Measurements from ENCODE around the gene AHSA1. TPM values are rescaled to one million over a fixed set of nuclear protein-coding genes. Genes with fewer than 3 reads are reported as not detected.

AHSA1 gene
- total and polyA plus RNA-seq, 10 of the 15 experiments (the other 5 are each of a cell fraction or from before 2014, with no cell fraction given) = 51.8 to 295 (median 201) TPM

- no TSS peak for BruUV-seq (replicated peaks)
- Histone ChIP-seq H3K9me3 (replicated peaks; ENCODE audit: control insufficient read depth, insufficient read depth, low read length) (no peaks in the 10 kb centered on the region; the same call in 2 of the 3 replicates), H3K4me2 (ENCODE audit: control insufficient read depth, insufficient read depth) (no peak overlapping the region), H3K79me2 (ENCODE audit: control insufficient read depth, insufficient read depth, low read length) (no peaks in the 10 kb centered on the region), H2AFZ (ENCODE audit: control insufficient read depth, low read depth, low read length) (no peak overlapping the region), H3K9ac (ENCODE audit: control insufficient read depth, insufficient read depth, low read length) (no peak overlapping the region), H3K4me3 (no peak overlapping the region), H3K36me3 (ENCODE audit: control insufficient read depth in 2 of 2, insufficient read depth in 2 of 2, low read length in 1 of 2) (no peaks in the 10 kb centered on the region; a peak in 1 of 4 replicates), H3K27me3 (replicated peaks in 1 of 2; ENCODE audit: control insufficient read depth in 2 of 2, insufficient read depth in 2 of 2, low read length in 1 of 2) (no peaks in the 10 kb centered on the region), H3K27ac (ENCODE audit: control insufficient read depth, insufficient read depth) (no peak overlapping the region), H3K4me1 (ENCODE audit: control insufficient read depth, insufficient read depth, low read length) (no peaks in the 10 kb centered on the region), H4K20me1 (ENCODE audit: control insufficient read depth, insufficient read depth) (no peaks in the 10 kb centered on the region)
- FAIRE-seq = no peak
- in situ Hi-C loops (cut with MboI) (no loop called here), intact Hi-C loops (cut with micrococcal nuclease; ENCODE audit: unreplicated experiment) (no loop called here)
- 84% methylated on average over 6 of the region's 8 CpGs for whole genome bisulfite sequencing (ENCODE audit: insufficient coverage, insufficient replicate concordance, low lambda C conversion rate, missing lambda C conversion rate)
- POLR2A ChIA-PET = no interaction called here
- CTCF ChIA-PET = no interaction called here
- ATAC-seq = no peak
- TF ChIP-seq EZH2 (IDR thresholded peaks at IDR 0.05; ENCODE audit: borderline replicate concordance, control insufficient read depth, low read depth, low read length) (no peak), STAT1 (conservative IDR thresholded peaks at IDR 0.05) (no peak), ATF3 (IDR thresholded peaks at IDR 0.05; ENCODE audit: borderline replicate concordance, extremely low read depth, low read depth, low read length) (no peak), IRF5 (IDR thresholded peaks at IDR 0.05; ENCODE audit: borderline replicate concordance) (no peak), TAF1 (IDR thresholded peaks at IDR 0.05; ENCODE audit: borderline replicate concordance, low read depth, low read length) (no peak)
- no peak for DNase-seq (ENCODE audit: low read depth, low spot score)
- SMC1A ChIA-PET (ENCODE audit: uncharacterized antibody, unreplicated experiment) = no interaction called here
- RAD21 ChIA-PET (ENCODE audit: unreplicated experiment) = no interaction called here
Measured at GRCh38 chr14:77416836-77417235, 41.1 kb upstream of the AHSA1 start.

- RAD21 ChIA-PET (ENCODE audit: unreplicated experiment) = interaction anchor here (0.5 kb wide), 1 partner anchor 102 kb away, joined by 3 read pairs; no protein-coding TSS in a partner anchor
- SMC1A ChIA-PET (ENCODE audit: uncharacterized antibody, unreplicated experiment) = no interaction called here
- H2AFZ ChIP-seq (ENCODE audit: control insufficient read depth, low read depth, low read length) = no peak overlapping the region
- POLR2A ChIA-PET = interaction anchor here (0.6 kb wide), 1 partner anchor 160 kb away, joined by 3 read pairs; no protein-coding TSS in a partner anchor
- in situ Hi-C loops (cut with MboI) (no loop called here), intact Hi-C loops (cut with micrococcal nuclease; ENCODE audit: unreplicated experiment) (no loop called here)
- no peak overlapping the region for H3K4me2 ChIP-seq (ENCODE audit: control insufficient read depth, insufficient read depth)
- no peaks in the 10 kb centered on the region for H4K20me1 ChIP-seq (ENCODE audit: control insufficient read depth, insufficient read depth)
- H3K27ac ChIP-seq (ENCODE audit: control insufficient read depth, insufficient read depth) = no peak overlapping the region
- H3K36me3 ChIP-seq (ENCODE audit: control insufficient read depth in 2 of 2, insufficient read depth in 2 of 2, low read length in 1 of 2) = peaks cover 4 to 8% of the 10 kb centered on the region in 2 experiments
- DNase-seq (ENCODE audit: low read depth, low spot score) (no peak), FAIRE-seq (no peak), ATAC-seq (no peak)
- H3K9ac ChIP-seq (ENCODE audit: control insufficient read depth, insufficient read depth, low read length) = no peak overlapping the region
- no TSS peak for BruUV-seq (replicated peaks)
- CTCF ChIA-PET = no interaction called here
- no peaks in the 10 kb centered on the region for H3K79me2 ChIP-seq (ENCODE audit: control insufficient read depth, insufficient read depth, low read length)
- H3K9me3 ChIP-seq (replicated peaks; ENCODE audit: control insufficient read depth, insufficient read depth, low read length) = no peaks in the 10 kb centered on the region; the same call in 2 of the 3 replicates
- no peaks in the 10 kb centered on the region for H3K4me1 ChIP-seq (ENCODE audit: control insufficient read depth, insufficient read depth, low read length)
- no peaks in the 10 kb centered on the region for H3K27me3 ChIP-seq (replicated peaks in 1 of 2; ENCODE audit: control insufficient read depth in 2 of 2, insufficient read depth in 2 of 2, low read length in 1 of 2)
- WGBS (ENCODE audit: insufficient coverage, insufficient replicate concordance, low lambda C conversion rate, missing lambda C conversion rate) = 50% methylated on average over 2 of the region's 2 CpGs
- no peak overlapping the region for H3K4me3 ChIP-seq
- TF ChIP-seq SMAD1 (IDR thresholded peaks at IDR 0.05; ENCODE audit: low read depth, partially characterized antibody) = no peak
- TF ChIP-seq SREBF2 (IDR thresholded peaks at IDR 0.05; ENCODE audit: low read length) = no peak
- TF ChIP-seq PML (IDR thresholded peaks at IDR 0.05; ENCODE audit: low read length) = no peak
- TF ChIP-seq REST (IDR thresholded peaks at IDR 0.05; ENCODE audit: low read depth, low read length) = no peak
- TF ChIP-seq NFYA (IDR thresholded peaks at IDR 0.05; ENCODE audit: borderline replicate concordance, low read depth, low read length) = no peak
- no peak for TF ChIP-seq BMI1 (IDR thresholded peaks at IDR 0.05; ENCODE audit: borderline replicate concordance)
- TF ChIP-seq HDAC6 (IDR thresholded peaks at IDR 0.05; ENCODE audit: unreplicated experiment) = no peak
- no peak for TF ChIP-seq EGR1 (IDR thresholded peaks at IDR 0.05; ENCODE audit: borderline replicate concordance in 1 of 2, low read depth in 2 of 2, low read length in 2 of 2)
Measured at GRCh38 chr14:77421201-77421600, 36.7 kb upstream of the AHSA1 start.

All from GM12878 (cell line).